GM13977 (cell line): ENCODE data around the gene MFN2.

Experiments used
- DNase-seq: peaks from one replicate; pipeline ENCODE4 v3.0.0; 2012; ENCODE audit warnings: low spot score
- in situ Hi-C: fragments of 300-500 bp; cut with MboI; formaldehyde crosslinking; loops from one replicate; pipeline ENCODE4 v1.12.0; 2022; ENCODE audit warnings: low sequenced_read_pairs, low pct_unique_long_range_greater_than_20kb, mixed read lengths, inconsistent platforms; ENCODE audit not compliant: unreplicated experiment
- TF ChIP-seq, protein P1 (sequence below): IDR thresholded peaks from 2 replicates; pipeline ENCODE4 v1.5.1; 2012; ENCODE audit warnings: mild to moderate bottlenecking, control low read depth; ENCODE audit not compliant: insufficient read depth; ENCODE audit errors: extremely low read depth, missing control alignments

MFN2 gene

GRCh38 chr1:12016182-12016581 is 35.9 kb downstream of the MFN2 start:
- DNase-seq, result no peak
- TF ChIP-seq, protein P1, sequence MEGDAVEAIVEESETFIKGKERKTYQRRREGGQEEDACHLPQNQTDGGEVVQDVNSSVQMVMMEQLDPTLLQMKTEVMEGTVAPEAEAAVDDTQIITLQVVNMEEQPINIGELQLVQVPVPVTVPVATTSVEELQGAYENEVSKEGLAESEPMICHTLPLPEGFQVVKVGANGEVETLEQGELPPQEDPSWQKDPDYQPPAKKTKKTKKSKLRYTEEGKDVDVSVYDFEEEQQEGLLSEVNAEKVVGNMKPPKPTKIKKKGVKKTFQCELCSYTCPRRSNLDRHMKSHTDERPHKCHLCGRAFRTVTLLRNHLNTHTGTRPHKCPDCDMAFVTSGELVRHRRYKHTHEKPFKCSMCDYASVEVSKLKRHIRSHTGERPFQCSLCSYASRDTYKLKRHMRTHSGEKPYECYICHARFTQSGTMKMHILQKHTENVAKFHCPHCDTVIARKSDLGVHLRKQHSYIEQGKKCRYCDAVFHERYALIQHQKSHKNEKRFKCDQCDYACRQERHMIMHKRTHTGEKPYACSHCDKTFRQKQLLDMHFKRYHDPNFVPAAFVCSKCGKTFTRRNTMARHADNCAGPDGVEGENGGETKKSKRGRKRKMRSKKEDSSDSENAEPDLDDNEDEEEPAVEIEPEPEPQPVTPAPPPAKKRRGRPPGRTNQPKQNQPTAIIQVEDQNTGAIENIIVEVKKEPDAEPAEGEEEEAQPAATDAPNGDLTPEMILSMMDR, result no peak
- in situ Hi-C loops, result no loop called here

- in situ Hi-C loops, result no loop called here
- no peak for DNase-seq
- TF ChIP-seq, protein P1, result no peak
Measured at GRCh38 chr1:12019858-12020509, 39.7 kb downstream of the MFN2 start.

DNA sequence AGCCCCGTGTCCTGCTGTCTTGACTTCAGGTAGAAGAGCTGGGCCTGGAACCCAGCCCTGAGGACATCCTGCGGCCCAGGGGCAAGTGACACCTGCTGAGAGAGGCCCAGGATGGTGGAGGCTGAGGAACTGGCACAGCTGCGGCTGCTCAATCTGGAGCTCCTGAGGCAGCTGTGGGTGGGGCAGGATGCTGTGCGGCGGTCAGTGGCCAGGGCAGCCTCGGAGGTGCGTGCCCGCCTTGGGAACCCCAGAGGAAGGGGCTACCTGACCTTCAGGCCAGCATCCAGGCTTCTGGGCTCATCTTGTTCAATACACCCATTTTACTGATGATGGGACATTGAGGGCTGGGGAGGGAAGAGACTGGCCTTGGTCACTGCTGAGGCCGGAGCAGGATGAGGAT is 41.4 kb downstream of the MFN2 start:
- TF ChIP-seq, protein P1, result no peak
- DNase-seq, result no peak
- in situ Hi-C loops, result no loop called here

GRCh38 chr1:12022036-12022435 is 41.8 kb downstream of the MFN2 start:
- no peak for DNase-seq
- in situ Hi-C loops, result no loop called here
- TF ChIP-seq, protein P1, result no peak

- in situ Hi-C loops, result no loop called here
- no peak for DNase-seq
- TF ChIP-seq, protein P1, result no peak
Measured at GRCh38 chr1:12026586-12026985, 46.3 kb downstream of the MFN2 start.

DNA sequence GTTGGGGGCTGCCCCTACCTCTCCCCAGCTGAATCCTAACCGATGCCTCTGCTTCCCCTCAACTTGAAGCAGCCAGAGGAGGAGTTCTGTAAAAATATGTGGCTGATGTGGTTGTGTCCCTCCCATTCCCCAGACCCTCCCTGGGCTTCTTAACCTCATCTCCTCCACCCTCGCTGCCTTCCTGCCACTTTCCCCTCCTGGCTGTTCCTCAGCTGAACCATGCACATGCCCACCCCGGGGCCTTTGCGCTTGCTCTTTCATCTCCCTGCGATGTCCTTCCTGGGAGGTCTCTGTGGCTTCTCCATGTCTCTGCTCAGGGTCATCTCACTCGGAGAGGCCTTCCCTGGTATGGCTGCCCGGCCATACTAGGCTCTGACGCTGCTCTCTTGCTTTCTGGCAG is 48.0 kb downstream of the MFN2 start:
- TF ChIP-seq, protein P1, result no peak
- DNase-seq, result no peak
- in situ Hi-C loops, result no loop called here
